ENCODE measurements around the gene STIL. TPM values are rescaled to one million over a fixed set of nuclear protein-coding genes. Genes with fewer than 3 reads are reported as not detected.

Gene STIL
- total RNA-seq, 1 donor from 2014 or later: 25.8 TPM

GRCh38 chr1:47219590-47220220 is 94.2 kb downstream of the STIL start:
- no peak for DNase-seq (ENCODE audit: low spot score)
- H3K27me3 Mint-ChIP-seq (ENCODE audit: insufficient read depth): peaks cover 2% of the 10 kb centered on the region
- H3K9me3 Mint-ChIP-seq: no peaks in the 10 kb centered on the region
- no peak overlapping the region for H3K4me3 Mint-ChIP-seq
- intact Hi-C loops (cut with micrococcal nuclease): no loop called here
- H3K36me3 Mint-ChIP-seq (ENCODE audit: low read depth): no peaks in the 10 kb centered on the region
- H3K4me1 Mint-ChIP-seq (ENCODE audit: low read depth): no peaks in the 10 kb centered on the region
- no peak overlapping the region for H3K27ac Mint-ChIP-seq

- intact Hi-C loops (cut with micrococcal nuclease): no loop called here
These were observed 94.9 kb downstream of the STIL start for GRCh38 chr1:47219001-47219400.

DNA sequence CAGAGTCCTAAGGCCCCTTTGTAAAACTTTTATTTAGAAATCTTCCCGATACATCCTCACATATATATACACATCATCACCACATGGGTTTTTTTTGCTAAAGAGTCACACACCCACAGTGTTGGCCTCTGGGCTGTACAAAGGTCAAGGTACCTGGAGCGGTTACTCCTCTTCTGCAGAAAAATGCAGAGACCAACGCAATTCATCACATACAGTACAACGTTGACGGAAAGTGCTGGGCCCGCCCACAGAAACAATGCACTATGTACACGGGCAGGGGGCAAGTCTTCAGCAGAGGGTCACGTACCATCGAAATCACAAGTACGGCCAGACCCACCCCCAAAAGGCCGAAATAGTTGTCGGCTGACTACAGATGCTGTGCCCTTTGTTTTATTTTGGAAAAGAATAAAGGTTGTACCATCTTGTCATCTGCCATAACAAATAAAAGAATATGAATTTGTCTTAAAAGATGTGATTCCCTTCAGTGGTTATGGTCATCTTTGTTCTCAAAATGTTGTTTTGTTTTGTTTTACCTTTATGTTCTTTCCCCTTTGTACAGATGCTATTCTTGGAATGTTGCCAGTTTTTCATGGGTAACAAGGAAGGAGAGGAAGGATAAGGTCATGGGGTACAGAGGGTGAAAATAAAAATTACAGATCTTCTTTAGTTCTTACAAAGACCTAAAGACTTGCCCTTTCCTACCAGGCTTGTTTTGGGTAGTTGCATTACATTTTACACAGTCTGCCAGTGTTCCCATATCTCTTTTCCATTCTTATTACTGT is 97.5 kb downstream of the STIL start:
- Mint-ChIP-seq H3K9me3 (no peaks in the 10 kb centered on the region), H3K36me3 (ENCODE audit: low read depth) (no peaks in the 10 kb centered on the region), H3K27ac (no peak overlapping the region), H3K27me3 (ENCODE audit: insufficient read depth) (peaks cover 2% of the 10 kb centered on the region), H3K4me3 (no peak overlapping the region), H3K4me1 (ENCODE audit: low read depth) (no peaks in the 10 kb centered on the region)
- no peak for DNase-seq (ENCODE audit: low spot score)
- intact Hi-C loops (cut with micrococcal nuclease): no loop called here

More at GRCh38 chr1:47219001-47219400, 94.9 kb downstream of the STIL start:
- no peaks in the 10 kb centered on the region for H3K36me3 Mint-ChIP-seq (ENCODE audit: low read depth)
- no peaks in the 10 kb centered on the region for H3K9me3 Mint-ChIP-seq
- peaks cover 2% of the 10 kb centered on the region for H3K27me3 Mint-ChIP-seq (ENCODE audit: insufficient read depth)
- no peak overlapping the region for H3K4me3 Mint-ChIP-seq
- H3K27ac Mint-ChIP-seq: no peak overlapping the region
- DNase-seq (ENCODE audit: low spot score): no peak
- H3K4me1 Mint-ChIP-seq (ENCODE audit: low read depth): no peaks in the 10 kb centered on the region

DNA sequence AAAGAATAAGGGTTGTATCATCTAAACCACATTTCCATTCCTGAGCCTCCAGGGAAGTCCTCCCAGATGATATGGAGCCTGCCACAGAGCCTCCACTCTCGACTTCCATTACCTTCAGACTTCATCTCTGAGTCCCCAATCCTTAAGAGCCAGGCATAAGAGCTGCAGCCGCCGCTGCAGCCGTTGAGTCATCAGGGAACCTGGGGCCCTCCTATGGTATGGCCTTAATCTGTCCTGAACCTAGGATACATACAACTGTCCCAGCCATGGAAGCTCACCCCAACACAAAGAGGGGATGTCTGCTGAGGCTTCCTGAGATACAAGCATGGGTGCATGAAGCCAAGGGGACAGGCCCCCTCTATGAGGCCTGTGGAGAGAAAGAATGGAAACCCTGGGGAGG is 98.2 kb downstream of the STIL start:
- intact Hi-C loops (cut with micrococcal nuclease): no loop called here
- no peak for DNase-seq (ENCODE audit: low spot score)
- H3K4me1 Mint-ChIP-seq (ENCODE audit: low read depth): no peaks in the 10 kb centered on the region
- no peak overlapping the region for H3K27ac Mint-ChIP-seq
- H3K36me3 Mint-ChIP-seq (ENCODE audit: low read depth): no peaks in the 10 kb centered on the region
- no peaks in the 10 kb centered on the region for H3K9me3 Mint-ChIP-seq
- no peak overlapping the region for H3K4me3 Mint-ChIP-seq
- peaks cover 2% of the 10 kb centered on the region for H3K27me3 Mint-ChIP-seq (ENCODE audit: insufficient read depth)

GRCh38 chr1:47214549-47214948 is 99.4 kb downstream of the STIL start:
- H3K27me3 Mint-ChIP-seq (ENCODE audit: insufficient read depth): peaks cover 2% of the 10 kb centered on the region
- H3K4me1 Mint-ChIP-seq (ENCODE audit: low read depth): no peaks in the 10 kb centered on the region
- no peaks in the 10 kb centered on the region for H3K36me3 Mint-ChIP-seq (ENCODE audit: low read depth)
- DNase-seq (ENCODE audit: low spot score): no peak
- H3K9me3 Mint-ChIP-seq: no peaks in the 10 kb centered on the region
- intact Hi-C loops (cut with micrococcal nuclease): no loop called here
- no peak overlapping the region for H3K4me3 Mint-ChIP-seq
- no peak overlapping the region for H3K27ac Mint-ChIP-seq

DNA sequence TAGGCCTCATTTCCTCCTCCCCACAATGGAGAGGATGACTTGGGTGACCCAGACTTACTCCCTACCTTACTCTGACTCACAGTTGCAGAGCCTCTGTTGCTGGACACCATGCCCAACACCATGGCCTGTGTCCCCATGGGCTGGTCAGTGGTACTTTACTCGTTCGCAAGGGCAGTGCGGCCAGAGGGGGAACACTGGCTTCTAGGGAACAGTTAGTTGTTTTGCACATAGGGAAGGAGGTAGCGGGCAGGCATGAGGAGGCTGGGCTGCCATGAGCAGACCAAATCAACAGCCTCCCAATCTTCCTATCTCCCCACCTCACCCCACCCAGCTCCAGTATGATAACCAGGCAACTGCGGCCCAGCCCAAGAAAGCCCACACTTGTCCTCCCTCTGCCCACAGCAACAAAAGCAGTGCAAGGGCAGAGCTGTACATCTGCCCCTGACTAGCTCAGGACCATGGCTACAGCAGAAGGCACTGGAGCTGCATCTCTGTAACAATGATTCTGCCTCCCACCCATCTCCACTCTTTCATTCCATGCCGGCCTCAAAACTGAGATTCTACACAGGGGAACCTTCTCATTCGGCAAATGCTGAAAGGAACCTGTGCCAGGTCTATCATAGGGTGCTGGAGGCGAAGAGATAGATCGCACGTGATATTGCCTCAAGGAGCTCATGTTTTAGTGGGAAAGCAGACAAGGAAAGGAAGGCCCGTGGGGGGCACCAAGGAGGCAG is 100.5 kb downstream of the STIL start:
- no peak for DNase-seq (ENCODE audit: low spot score)
- intact Hi-C loops (cut with micrococcal nuclease): no loop called here
- Mint-ChIP-seq H3K27ac (no peak overlapping the region), H3K9me3 (no peaks in the 10 kb centered on the region), H3K27me3 (ENCODE audit: insufficient read depth) (peaks cover 4% of the 10 kb centered on the region), H3K4me1 (ENCODE audit: low read depth) (no peaks in the 10 kb centered on the region), H3K36me3 (ENCODE audit: low read depth) (no peaks in the 10 kb centered on the region), H3K4me3 (no peak overlapping the region)

DNA sequence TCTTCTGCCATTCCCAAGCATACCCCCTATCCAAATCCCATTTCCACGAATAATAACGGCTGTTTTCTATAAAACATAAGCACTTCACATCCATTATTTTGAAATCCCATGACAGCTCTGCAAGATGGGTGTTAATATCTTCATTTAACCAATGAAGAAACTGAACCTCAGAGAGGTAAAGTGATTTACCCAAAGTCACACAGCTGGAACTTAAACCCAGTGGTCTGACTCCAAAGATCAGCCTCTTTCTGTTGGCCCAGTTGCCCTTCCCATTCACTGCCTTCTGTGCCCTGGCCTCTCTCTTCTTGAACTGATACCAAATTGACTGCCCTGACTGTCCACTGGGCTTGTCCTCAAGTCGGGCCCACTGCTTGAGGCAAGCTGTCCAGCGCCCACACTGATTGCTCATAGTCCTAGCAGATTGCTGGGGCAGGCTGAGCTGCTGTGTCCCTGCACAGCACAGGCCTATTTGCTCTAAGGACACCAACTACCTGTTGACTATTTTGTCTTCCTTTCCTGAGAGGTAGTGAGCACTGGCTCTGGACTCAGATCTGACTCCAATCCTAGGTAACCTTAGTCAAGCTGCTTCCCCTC is 101.2 kb downstream of the STIL start:
- Mint-ChIP-seq H3K4me1 (ENCODE audit: low read depth) (no peaks in the 10 kb centered on the region), H3K36me3 (ENCODE audit: low read depth) (no peaks in the 10 kb centered on the region), H3K27ac (no peak overlapping the region), H3K9me3 (no peaks in the 10 kb centered on the region), H3K27me3 (ENCODE audit: insufficient read depth) (peaks cover 7% of the 10 kb centered on the region), H3K4me3 (no peak overlapping the region)
- no peak for DNase-seq (ENCODE audit: low spot score)
- intact Hi-C loops (cut with micrococcal nuclease): no loop called here

DNA sequence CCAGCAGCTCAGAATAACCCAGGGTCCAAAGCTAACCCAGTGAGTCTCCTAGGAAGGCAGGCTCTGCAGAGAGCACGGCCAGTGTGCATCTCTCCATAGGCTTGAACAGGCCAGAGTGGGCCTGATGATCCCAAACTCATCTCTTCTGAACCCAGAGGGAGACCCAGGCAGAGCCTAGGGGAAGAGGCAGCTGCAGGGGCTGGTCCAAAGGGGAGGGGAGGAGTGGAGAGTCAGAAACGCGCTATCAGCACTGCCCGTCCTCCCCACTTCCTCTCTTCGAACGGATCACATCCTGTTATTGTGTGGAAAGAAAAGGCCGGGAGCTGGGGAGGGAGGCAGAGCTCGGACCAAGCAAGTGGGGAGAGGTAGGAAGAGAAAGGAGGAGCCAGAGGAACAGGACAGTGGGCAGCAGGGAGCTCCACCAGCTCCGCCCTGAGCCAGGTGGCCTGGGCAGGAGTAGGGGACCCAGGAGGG is 102.1 kb downstream of the STIL start:
- no peaks in the 10 kb centered on the region for H3K4me1 Mint-ChIP-seq (ENCODE audit: low read depth)
- no peak for DNase-seq (ENCODE audit: low spot score)
- H3K27ac Mint-ChIP-seq: no peak overlapping the region
- no peaks in the 10 kb centered on the region for H3K36me3 Mint-ChIP-seq (ENCODE audit: low read depth)
- H3K27me3 Mint-ChIP-seq (ENCODE audit: insufficient read depth): peaks cover 7% of the 10 kb centered on the region
- intact Hi-C loops (cut with micrococcal nuclease): no loop called here
- no peak overlapping the region for H3K4me3 Mint-ChIP-seq
- H3K9me3 Mint-ChIP-seq: no peaks in the 10 kb centered on the region

DNA sequence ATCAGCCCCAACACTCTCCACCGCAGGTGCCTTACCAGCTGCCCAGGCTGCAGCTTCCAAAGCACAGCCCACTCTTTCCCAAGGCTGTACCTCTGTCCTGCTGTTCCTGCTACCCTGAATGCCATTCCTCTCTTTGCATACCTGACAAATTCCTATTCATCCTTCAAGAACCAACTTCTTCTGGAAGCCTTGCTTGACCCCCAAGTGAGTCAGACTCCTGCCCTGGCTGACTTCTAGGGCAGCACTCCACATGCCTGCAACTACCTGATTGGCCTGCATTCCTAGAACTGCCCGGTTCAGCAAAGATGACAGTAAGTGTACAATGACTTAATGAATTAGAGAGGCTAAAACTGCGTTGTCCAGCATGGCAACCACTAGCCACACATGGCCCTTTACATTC is 103.3 kb downstream of the STIL start:
- no peak overlapping the region for H3K4me3 Mint-ChIP-seq
- intact Hi-C loops (cut with micrococcal nuclease): no loop called here
- no peaks in the 10 kb centered on the region for H3K4me1 Mint-ChIP-seq (ENCODE audit: low read depth)
- H3K9me3 Mint-ChIP-seq: no peaks in the 10 kb centered on the region
- H3K36me3 Mint-ChIP-seq (ENCODE audit: low read depth): no peaks in the 10 kb centered on the region
- H3K27ac Mint-ChIP-seq: no peak overlapping the region
- H3K27me3 Mint-ChIP-seq (ENCODE audit: insufficient read depth): peaks cover 10% of the 10 kb centered on the region
- DNase-seq (ENCODE audit: low spot score): no peak

GRCh38 chr1:47209725-47210325 is 104.1 kb downstream of the STIL start:
- H3K9me3 Mint-ChIP-seq: no peaks in the 10 kb centered on the region
- no peaks in the 10 kb centered on the region for H3K36me3 Mint-ChIP-seq (ENCODE audit: low read depth)
- intact Hi-C loops (cut with micrococcal nuclease): no loop called here
- H3K27me3 Mint-ChIP-seq (ENCODE audit: insufficient read depth): peaks cover 10% of the 10 kb centered on the region
- H3K4me1 Mint-ChIP-seq (ENCODE audit: low read depth): no peaks in the 10 kb centered on the region
- no peak for DNase-seq (ENCODE audit: low spot score)
- no peak overlapping the region for H3K27ac Mint-ChIP-seq
- H3K4me3 Mint-ChIP-seq: no peak overlapping the region

- Mint-ChIP-seq H3K4me3 (no peak overlapping the region), H3K36me3 (ENCODE audit: low read depth) (no peaks in the 10 kb centered on the region), H3K4me1 (ENCODE audit: low read depth) (no peaks in the 10 kb centered on the region), H3K27me3 (ENCODE audit: insufficient read depth) (peaks cover 16% of the 10 kb centered on the region), H3K9me3 (no peaks in the 10 kb centered on the region), H3K27ac (no peak overlapping the region)
- no peak for DNase-seq (ENCODE audit: low spot score)
- intact Hi-C loops (cut with micrococcal nuclease): no loop called here
These were observed 104.9 kb downstream of the STIL start for GRCh38 chr1:47209091-47209490.

- Mint-ChIP-seq H3K36me3 (ENCODE audit: low read depth) (no peaks in the 10 kb centered on the region), H3K4me1 (ENCODE audit: low read depth) (no peaks in the 10 kb centered on the region), H3K4me3 (no peak overlapping the region), H3K27ac (no peak overlapping the region), H3K27me3 (ENCODE audit: insufficient read depth) (peaks cover 17% of the 10 kb centered on the region), H3K9me3 (no peaks in the 10 kb centered on the region)
- DNase-seq (ENCODE audit: low spot score): no peak
- intact Hi-C loops (cut with micrococcal nuclease): no loop called here
These were observed 105.5 kb downstream of the STIL start for GRCh38 chr1:47208374-47208850.
